H1 (cell line): ENCODE data around the gene GPR25. TPM values are rescaled to one million over a fixed set of nuclear protein-coding genes. Genes with fewer than 3 reads are reported as not detected.

Experiments
- CTCF ChIA-PET: fragments of 300-600 bp; sonication (Branson Sonifier 250); formaldehyde crosslinking; loops from one replicate; lab custom pipeline; 2021; ENCODE audit not compliant: partially characterized antibody; lab: Charles Lee
- POLR2A ChIA-PET: fragments of 300-600 bp; sonication (Branson Sonifier 250); formaldehyde crosslinking; loops from one replicate; lab custom pipeline; 2021; ENCODE audit warnings: inconsistent platforms; ENCODE audit not compliant: partially characterized antibody; lab: Charles Lee
- DNase-seq, 2 experiments: peaks; one replicate each; pipeline versions ENCODE4 v3.0.0 to v3.0.0-alpha.2; 2010 to 2022; ENCODE audit warnings: low spot score in 2 of 2, low read depth in 1 of 2, mixed read lengths in 1 of 2
- FAIRE-seq: peaks from 2 replicates; lab custom pipeline; 2011; peaks lifted over from hg19 to GRCh38; lab: Jason Lieb, UNC
- H2AFZ ChIP-seq: 2 replicates; pipeline ENCODE4 v1.8.1; 2012; ENCODE audit warnings: low read length, inconsistent platforms
- H2AK5ac ChIP-seq: 2 replicates; pipeline ENCODE4 v1.6.1; 2013; ENCODE audit warnings: low read depth, low read length
- H2BK120ac ChIP-seq: replicated peaks from 2 replicates; pipeline ENCODE3; 2013; ENCODE audit warnings: low read depth, low read length, inconsistent platforms
- H2BK12ac ChIP-seq: 2 replicates; pipeline ENCODE4 v1.6.1; 2013; ENCODE audit warnings: low read depth, low read length
- H2BK15ac ChIP-seq: 2 replicates; pipeline ENCODE4 v1.6.1; 2013; ENCODE audit warnings: low read length
- H2BK20ac ChIP-seq: 2 replicates; pipeline ENCODE4 v1.6.1; 2013; ENCODE audit warnings: low read length
- H2BK5ac ChIP-seq: 2 replicates; pipeline ENCODE4 v1.6.1; 2013; ENCODE audit warnings: low read depth, low read length
- H3K14ac ChIP-seq: 2 replicates; pipeline ENCODE4 v1.6.1; 2013; ENCODE audit warnings: inconsistent platforms; ENCODE audit not compliant: insufficient read length
- H3K18ac ChIP-seq: 2 replicates; pipeline ENCODE4 v1.6.1; 2013; ENCODE audit warnings: low read length; ENCODE audit errors: extremely low read depth
- H3K23ac ChIP-seq: 2 replicates; pipeline ENCODE4 v1.6.1; 2013; ENCODE audit warnings: inconsistent platforms; ENCODE audit not compliant: insufficient read length
- H3K23me2 ChIP-seq: 2 replicates; pipeline ENCODE4 v1.6.1; 2013; ENCODE audit warnings: low read depth, low read length
- H3K27ac ChIP-seq: 2 replicates; pipeline ENCODE4 v1.6.1; 2011; ENCODE audit warnings: low read depth, low read length, inconsistent platforms
- H3K27me3 ChIP-seq, 4 experiments: replicated peaks in 1 of 4; 1 replicate in 1 of 4; 2 replicates in 3 of 4; pipeline versions ENCODE4 v1.6.1 to v1.8.1; 2011 to 2013; ENCODE audit warnings: low read length in 3 of 4, mild to moderate bottlenecking in 3 of 4, inconsistent platforms in 2 of 4, mixed read lengths in 2 of 4, moderate library complexity in 1 of 4; ENCODE audit not compliant: control insufficient read depth in 3 of 4, insufficient read depth in 3 of 4; ENCODE audit errors: extremely low read depth in 1 of 4
- H3K36me3 ChIP-seq, 4 experiments: 2 replicates each; pipeline versions ENCODE4 v1.6.1 to v1.8.1; 2011 to 2013; ENCODE audit warnings: mild to moderate bottlenecking in 4 of 4, low read length in 3 of 4, moderate library complexity in 2 of 4, control low read depth in 1 of 4, inconsistent platforms in 1 of 4; ENCODE audit not compliant: insufficient read depth in 4 of 4, control insufficient read depth in 2 of 4
- H3K4ac ChIP-seq: replicated peaks from 2 replicates; pipeline ENCODE3; 2013; ENCODE audit warnings: low read length, low read depth, mixed read lengths, inconsistent platforms; ENCODE audit not compliant: insufficient read length
- H3K4me1 ChIP-seq, 4 experiments: replicated peaks in 1 of 4; 1 replicate in 1 of 4; 2 replicates in 3 of 4; pipeline versions ENCODE4 v1.6.1 to v1.8.1; 2011 to 2013; ENCODE audit warnings: low read length in 3 of 4, inconsistent platforms in 2 of 4, mixed read lengths in 1 of 4; ENCODE audit not compliant: insufficient read depth in 4 of 4, control insufficient read depth in 3 of 4
- H3K4me2 ChIP-seq, 2 experiments: 2 replicates each; pipeline versions ENCODE4 v1.6.1 to v1.8.1; 2011 to 2013; ENCODE audit warnings: low read depth in 2 of 2, low read length in 2 of 2, control low read depth in 1 of 2, inconsistent platforms in 1 of 2, mild to moderate bottlenecking in 1 of 2; ENCODE audit not compliant: insufficient read depth in 1 of 2
- H3K4me3 ChIP-seq, 4 experiments: fragments of 200-600, 300-600 bp in 1 of 4; sonication (generic), shearing (Covaris generic), sonication (Bioruptor Twin) in 1 of 4; 2 replicates each; pipeline versions ENCODE4 v1.5.1 to v1.8.1; 2011 to 2016; ENCODE audit warnings: low read length in 4 of 4, low read depth in 3 of 4, control low read depth in 2 of 4, inconsistent platforms in 2 of 4, mild to moderate bottlenecking in 2 of 4, mixed read lengths in 1 of 4, moderate library complexity in 1 of 4; ENCODE audit not compliant: insufficient read depth in 2 of 4; ENCODE audit errors: extremely low read depth in 1 of 4
- H3K56ac ChIP-seq: replicated peaks from 2 replicates; pipeline ENCODE3; 2013; ENCODE audit warnings: low read depth, mild to moderate bottlenecking, mixed read lengths, low read length, inconsistent platforms; ENCODE audit not compliant: insufficient read length
- H3K79me1 ChIP-seq: 2 replicates; pipeline ENCODE4 v1.6.1; 2013; ENCODE audit warnings: low read depth, low read length, control low read depth
- H3K79me2 ChIP-seq, 2 experiments: 2 replicates each; pipeline versions ENCODE4 v1.6.1 to v1.8.1; 2012 to 2013; ENCODE audit warnings: low read length in 2 of 2, mild to moderate bottlenecking in 2 of 2, inconsistent platforms in 1 of 2; ENCODE audit not compliant: insufficient read depth in 2 of 2, control insufficient read depth in 1 of 2
- H3K9ac ChIP-seq, 4 experiments: replicated peaks in 1 of 4; 1 replicate in 1 of 4; 2 replicates in 3 of 4; pipeline versions ENCODE4 v1.6.1 to v1.8.1; 2011 to 2013; ENCODE audit warnings: low read depth in 3 of 4, low read length in 3 of 4, control low read depth in 2 of 4, mild to moderate bottlenecking in 2 of 4, moderate library complexity in 2 of 4, inconsistent platforms in 1 of 4; ENCODE audit errors: extremely low read depth in 1 of 4
- H3K9me3 ChIP-seq, 2 experiments: 2 replicates each; pipeline versions ENCODE4 v1.6.1 to v1.8.1; 2012 to 2013; ENCODE audit warnings: mild to moderate bottlenecking in 2 of 2, moderate library complexity in 2 of 2, control low read depth in 1 of 2, inconsistent platforms in 1 of 2, low read depth in 1 of 2, low read length in 1 of 2, mixed read lengths in 1 of 2; ENCODE audit not compliant: insufficient read depth in 2 of 2
- H4K20me1 ChIP-seq, 2 experiments: replicated peaks in 1 of 2; 2 replicates each; pipeline versions ENCODE3 to v1.8.1; 2011 to 2013; ENCODE audit warnings: inconsistent platforms in 2 of 2, low read length in 2 of 2, mild to moderate bottlenecking in 1 of 2; ENCODE audit not compliant: insufficient read depth in 2 of 2, control insufficient read depth in 1 of 2
- H4K5ac ChIP-seq: 2 replicates; pipeline ENCODE4 v1.6.1; 2013; ENCODE audit warnings: low read length, low read depth, mixed read lengths, inconsistent platforms; ENCODE audit not compliant: insufficient read length
- H4K8ac ChIP-seq: 2 replicates; pipeline ENCODE4 v1.8.0; 2013; ENCODE audit warnings: mild to moderate bottlenecking, moderate library complexity, low read length, inconsistent platforms; ENCODE audit not compliant: insufficient read depth; ENCODE audit errors: extremely low read depth
- H4K91ac ChIP-seq: replicated peaks from 2 replicates; pipeline ENCODE3; 2013; ENCODE audit warnings: low read length, mixed read lengths, inconsistent platforms; ENCODE audit not compliant: insufficient read length
- EP300 ChIP-seq, 2 experiments: IDR thresholded peaks; 1 replicate in 1 of 2; 2 replicates in 1 of 2; pipeline ENCODE4 v1.6.1; 2011 to 2012; ENCODE audit warnings: low read depth in 2 of 2, low read length in 2 of 2, mild to moderate bottlenecking in 2 of 2, borderline replicate concordance in 1 of 2, inconsistent platforms in 1 of 2, moderate library complexity in 1 of 2
- WGBS, 2 experiments: shearing (Covaris generic) in 1 of 2; methylation state at CpG; one replicate each; pipeline versions ENCODE4 v1.1.6 to v1.1.7; 2013 to 2015; ENCODE audit warnings: low lambda C conversion rate in 2 of 2, mixed read lengths in 2 of 2, inconsistent platforms in 1 of 2, low coverage in 1 of 2, missing lambda C conversion rate in 1 of 2; ENCODE audit not compliant: insufficient replicate concordance in 2 of 2, insufficient coverage in 1 of 2, insufficient read length in 1 of 2; ENCODE audit errors: extremely low coverage in 1 of 2, missing lambda C conversion rate in 1 of 2; 5-methylcytosine and 5-hydroxymethylcytosine counted together
- polyA plus RNA-seq, 7 experiments: library from polyadenylated mRNA; depleted of rRNA in 3 of 7; stranded (reverse) in 5 of 7; unstranded in 2 of 7; fragments of >200 nt in 5 of 7; fragments of 200-250 nt in 2 of 7; gene quantifications; 1 replicate in 5 of 7; 2 replicates in 1 of 7; 4 replicates in 1 of 7; pipeline versions ENCODE4 v1.2.1 to v1.2.3, GENCODE V29; 2011 to 2013; ENCODE audit warnings: missing spikeins in 2 of 7, mixed read lengths in 2 of 7
- total RNA-seq: library from RNA; stranded (reverse); fragmentation: NEBNext Ultra II Directional; extraction: Animal tissue kit (Norgen Biotek cat#: 25700); gene quantifications from 2 replicates; pipeline ENCODE4 v1.2.1, GENCODE V29; 2021

The GPR25 gene
- total and polyA plus RNA-seq, 2 of the 8 experiments (the other 6 are each of a cell fraction or from before 2014, with no cell fraction given), result not detected

DNA sequence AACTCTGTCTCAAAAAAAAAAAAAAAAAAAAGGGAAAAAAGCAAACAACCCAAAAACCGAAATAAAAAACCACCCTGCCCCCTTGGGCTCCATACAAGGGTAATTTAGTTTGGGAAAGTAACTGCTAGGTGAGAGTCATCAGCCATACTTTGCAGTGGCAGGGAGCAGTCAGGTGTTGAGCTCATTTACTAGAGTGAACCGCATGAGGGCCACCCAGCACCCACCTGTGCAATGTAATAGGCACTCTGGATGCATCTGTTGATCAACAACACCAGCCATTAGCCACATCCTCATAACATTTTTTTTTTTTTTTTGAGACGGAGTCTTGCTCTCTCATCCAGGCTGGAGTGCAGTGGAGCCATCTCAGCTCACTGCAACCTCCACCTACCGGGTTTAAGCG lies 31.0 kb downstream of the GPR25 start:
- ChIA-PET POLR2A (interaction anchor here (1.6 to 15.2 kb wide), 3 partner anchors 9 to 13 kb away, joined by 10 to 208 read pairs (median 13); partner anchors contain the start of gene INAVA), CTCF (interaction anchor here (0.6 to 3.4 kb wide), 6 partner anchors 8 to 793 kb away, joined by 3 to 17 read pairs (median 4); partner anchors contain the start of gene INAVA)
- H3K56ac ChIP-seq, result no peak overlapping the region
- H2AK5ac ChIP-seq, result no peak overlapping the region
- H3K27me3 ChIP-seq, result no peaks in the 10 kb centered on the region
- no peaks in the 10 kb centered on the region for H3K23me2 ChIP-seq
- H4K20me1 ChIP-seq, result peaks cover 3% of the 10 kb centered on the region in 2 experiments
- no peak overlapping the region for H3K4me2 ChIP-seq
- peaks cover 23 to 66% (median 46%) of the 10 kb centered on the region in 4 experiments; a peak in 7 of 8 replicates for H3K36me3 ChIP-seq
- no peak overlapping the region for H2BK120ac ChIP-seq
- no peak for FAIRE-seq
- no peak overlapping the region for H3K14ac ChIP-seq
- no peak overlapping the region for H2BK20ac ChIP-seq
- H3K23ac ChIP-seq, result no peak overlapping the region
- no peak overlapping the region for H3K18ac ChIP-seq
- 92% methylated on average over 5 of the region's 5 CpGs; no CpG with 5 or more reads in 1 of the 2 experiments for WGBS, 2 experiments
- H3K27ac ChIP-seq, result no peak overlapping the region
- H3K79me1 ChIP-seq, result no peaks in the 10 kb centered on the region
- no peak for TF ChIP-seq EP300 (IDR thresholded peaks at IDR 0.05; ENCODE audit: borderline replicate concordance in 1 of 2, low read depth in 2 of 2, low read length in 2 of 2)
- H2BK5ac ChIP-seq, result no peak overlapping the region
- H3K4me3 ChIP-seq, result no peak overlapping the region
- DNase-seq, result no peak
- H2BK12ac ChIP-seq, result no peak overlapping the region
- H4K8ac ChIP-seq, result no peak overlapping the region
- no peaks in the 10 kb centered on the region for H3K79me2 ChIP-seq
- no peak overlapping the region for H2BK15ac ChIP-seq
- H3K4ac ChIP-seq, result no peak overlapping the region
- no peaks in the 10 kb centered on the region for H3K9me3 ChIP-seq
- H3K4me1 ChIP-seq, result no peaks in the 10 kb centered on the region
- no peak overlapping the region for H4K91ac ChIP-seq
- no peak overlapping the region for H2AFZ ChIP-seq
- H4K5ac ChIP-seq, result no peak overlapping the region
- no peak overlapping the region for H3K9ac ChIP-seq
